ENCODE data around the gene COTL1.

The COTL1 gene

GRCh38 chr16:84546669-84547545, 71.0 kb downstream of the COTL1 start:
- Histone ChIP-seq H3K9me3 (ENCODE audit: control insufficient read depth in 1 of 2, low read length in 2 of 2) (no peaks in the 10 kb centered on the region), H3K36me3 (ENCODE audit: control insufficient read depth in 1 of 2, insufficient read depth in 2 of 2, low read length in 2 of 2) (no peaks in the 10 kb centered on the region), H3K27ac (ENCODE audit: low read length) (no peak overlapping the region), H3K4me3 (ENCODE audit: low read depth in 1 of 2, low read length in 2 of 2) (no peak overlapping the region), H3K4me1 (ENCODE audit: control insufficient read depth in 1 of 2, insufficient read depth in 2 of 2, low read length in 2 of 2) (no peaks in the 10 kb centered on the region), H3K27me3 (ENCODE audit: low read depth, low read length) (no peaks in the 10 kb centered on the region)

GRCh38 chr16:84545114-84545737, 72.7 kb downstream of the COTL1 start:
- no peaks in the 10 kb centered on the region for H3K36me3 ChIP-seq (ENCODE audit: control insufficient read depth in 1 of 2, insufficient read depth in 2 of 2, low read length in 2 of 2)
- no peak overlapping the region for H3K4me3 ChIP-seq (ENCODE audit: low read depth in 1 of 2, low read length in 2 of 2)
- no peaks in the 10 kb centered on the region for H3K9me3 ChIP-seq (ENCODE audit: control insufficient read depth in 1 of 2, low read length in 2 of 2)
- no peaks in the 10 kb centered on the region for H3K4me1 ChIP-seq (ENCODE audit: control insufficient read depth in 1 of 2, insufficient read depth in 2 of 2, low read length in 2 of 2)
- H3K27ac ChIP-seq (ENCODE audit: low read length), result no peak overlapping the region
- H3K27me3 ChIP-seq (ENCODE audit: low read depth, low read length), result no peaks in the 10 kb centered on the region

- no peaks in the 10 kb centered on the region for H3K36me3 ChIP-seq (ENCODE audit: control insufficient read depth in 1 of 2, insufficient read depth in 2 of 2, low read length in 2 of 2)
- H3K4me1 ChIP-seq (ENCODE audit: control insufficient read depth in 1 of 2, insufficient read depth in 2 of 2, low read length in 2 of 2), result no peaks in the 10 kb centered on the region
- H3K27me3 ChIP-seq (ENCODE audit: low read depth, low read length), result no peaks in the 10 kb centered on the region
- H3K9me3 ChIP-seq (ENCODE audit: control insufficient read depth in 1 of 2, low read length in 2 of 2), result no peaks in the 10 kb centered on the region
- H3K4me3 ChIP-seq (ENCODE audit: low read depth in 1 of 2, low read length in 2 of 2), result no peak overlapping the region
- no peak overlapping the region for H3K27ac ChIP-seq (ENCODE audit: low read length)
Measured at GRCh38 chr16:84544031-84544773, 73.7 kb downstream of the COTL1 start.

GRCh38 chr16:84543253-84543652, 74.6 kb downstream of the COTL1 start:
- Histone ChIP-seq H3K4me1 (ENCODE audit: control insufficient read depth in 1 of 2, insufficient read depth in 2 of 2, low read length in 2 of 2) (no peaks in the 10 kb centered on the region), H3K9me3 (ENCODE audit: control insufficient read depth in 1 of 2, low read length in 2 of 2) (no peaks in the 10 kb centered on the region), H3K27ac (ENCODE audit: low read length) (no peak overlapping the region), H3K36me3 (ENCODE audit: control insufficient read depth in 1 of 2, insufficient read depth in 2 of 2, low read length in 2 of 2) (no peaks in the 10 kb centered on the region), H3K27me3 (ENCODE audit: low read depth, low read length) (no peaks in the 10 kb centered on the region), H3K4me3 (ENCODE audit: low read depth in 1 of 2, low read length in 2 of 2) (no peak overlapping the region)

- no peaks in the 10 kb centered on the region for H3K36me3 ChIP-seq (ENCODE audit: control insufficient read depth in 1 of 2, insufficient read depth in 2 of 2, low read length in 2 of 2)
- no peak overlapping the region for H3K27ac ChIP-seq (ENCODE audit: low read length)
- no peaks in the 10 kb centered on the region for H3K9me3 ChIP-seq (ENCODE audit: control insufficient read depth in 1 of 2, low read length in 2 of 2)
- no peaks in the 10 kb centered on the region for H3K27me3 ChIP-seq (ENCODE audit: low read depth, low read length)
- no peak overlapping the region for H3K4me3 ChIP-seq (ENCODE audit: low read depth in 1 of 2, low read length in 2 of 2)
- no peaks in the 10 kb centered on the region for H3K4me1 ChIP-seq (ENCODE audit: control insufficient read depth in 1 of 2, insufficient read depth in 2 of 2, low read length in 2 of 2)
Measured at GRCh38 chr16:84541999-84542817, 75.7 kb downstream of the COTL1 start.

GRCh38 chr16:84540194-84540593, 77.7 kb downstream of the COTL1 start:
- H3K4me1 ChIP-seq (ENCODE audit: control insufficient read depth in 1 of 2, insufficient read depth in 2 of 2, low read length in 2 of 2), result no peaks in the 10 kb centered on the region
- H3K4me3 ChIP-seq (ENCODE audit: low read depth in 1 of 2, low read length in 2 of 2), result no peak overlapping the region
- no peaks in the 10 kb centered on the region for H3K36me3 ChIP-seq (ENCODE audit: control insufficient read depth in 1 of 2, insufficient read depth in 2 of 2, low read length in 2 of 2)
- no peaks in the 10 kb centered on the region for H3K9me3 ChIP-seq (ENCODE audit: control insufficient read depth in 1 of 2, low read length in 2 of 2)
- no peaks in the 10 kb centered on the region for H3K27me3 ChIP-seq (ENCODE audit: low read depth, low read length)
- H3K27ac ChIP-seq (ENCODE audit: low read length), result no peak overlapping the region

- Histone ChIP-seq H3K9me3 (ENCODE audit: control insufficient read depth in 1 of 2, low read length in 2 of 2) (no peaks in the 10 kb centered on the region), H3K27me3 (ENCODE audit: low read depth, low read length) (no peaks in the 10 kb centered on the region), H3K36me3 (ENCODE audit: control insufficient read depth in 1 of 2, insufficient read depth in 2 of 2, low read length in 2 of 2) (no peaks in the 10 kb centered on the region), H3K27ac (ENCODE audit: low read length) (no peak overlapping the region), H3K4me3 (ENCODE audit: low read depth in 1 of 2, low read length in 2 of 2) (no peak overlapping the region), H3K4me1 (ENCODE audit: control insufficient read depth in 1 of 2, insufficient read depth in 2 of 2, low read length in 2 of 2) (no peaks in the 10 kb centered on the region)
Measured at GRCh38 chr16:84538222-84538840, 79.5 kb downstream of the COTL1 start.

GRCh38 chr16:84537491-84538151, 80.3 kb downstream of the COTL1 start:
- Histone ChIP-seq H3K27ac (ENCODE audit: low read length) (no peak overlapping the region), H3K4me3 (ENCODE audit: low read depth in 1 of 2, low read length in 2 of 2) (no peak overlapping the region), H3K4me1 (ENCODE audit: control insufficient read depth in 1 of 2, insufficient read depth in 2 of 2, low read length in 2 of 2) (peaks cover 0 to 7% of the 10 kb centered on the region in 2 donors), H3K36me3 (ENCODE audit: control insufficient read depth in 1 of 2, insufficient read depth in 2 of 2, low read length in 2 of 2) (no peaks in the 10 kb centered on the region), H3K9me3 (ENCODE audit: control insufficient read depth in 1 of 2, low read length in 2 of 2) (no peaks in the 10 kb centered on the region), H3K27me3 (ENCODE audit: low read depth, low read length) (no peaks in the 10 kb centered on the region)

GRCh38 chr16:84535851-84536250, 82.0 kb downstream of the COTL1 start:
- Histone ChIP-seq H3K9me3 (ENCODE audit: control insufficient read depth in 1 of 2, low read length in 2 of 2) (no peaks in the 10 kb centered on the region), H3K4me3 (ENCODE audit: low read depth in 1 of 2, low read length in 2 of 2) (no peak overlapping the region), H3K27ac (ENCODE audit: low read length) (no peak overlapping the region), H3K36me3 (ENCODE audit: control insufficient read depth in 1 of 2, insufficient read depth in 2 of 2, low read length in 2 of 2) (no peaks in the 10 kb centered on the region), H3K4me1 (ENCODE audit: control insufficient read depth in 1 of 2, insufficient read depth in 2 of 2, low read length in 2 of 2) (peaks cover 8 to 16% of the 10 kb centered on the region in 2 donors), H3K27me3 (ENCODE audit: low read depth, low read length) (no peaks in the 10 kb centered on the region)

- H3K27ac ChIP-seq (ENCODE audit: low read length), result no peak overlapping the region
- no peaks in the 10 kb centered on the region for H3K36me3 ChIP-seq (ENCODE audit: control insufficient read depth in 1 of 2, insufficient read depth in 2 of 2, low read length in 2 of 2)
- no peaks in the 10 kb centered on the region for H3K27me3 ChIP-seq (ENCODE audit: low read depth, low read length)
Measured at GRCh38 chr16:84535408-84535807, 82.5 kb downstream of the COTL1 start.

More at GRCh38 chr16:84535408-84535807, 82.5 kb downstream of the COTL1 start:
- no peaks in the 10 kb centered on the region for H3K9me3 ChIP-seq (ENCODE audit: control insufficient read depth in 1 of 2, low read length in 2 of 2)
- peaks cover 8 to 16% of the 10 kb centered on the region in 2 donors for H3K4me1 ChIP-seq (ENCODE audit: control insufficient read depth in 1 of 2, insufficient read depth in 2 of 2, low read length in 2 of 2)
- no peak overlapping the region for H3K4me3 ChIP-seq (ENCODE audit: low read depth in 1 of 2, low read length in 2 of 2)
